Endothelial cell of umbilical vein (primary cell): ENCODE measurements around the gene SLC29A3. TPM values are rescaled to one million over a fixed set of nuclear protein-coding genes. Genes with fewer than 3 reads are reported as not detected.

Source experiments
- BruUV-seq: library from RNA; stranded (reverse); fragments of 400-500 nt; replicated peaks from 2 replicates; lab custom pipeline; 2021; lab: Mats Ljungman, UMichigan
- CTCF ChIA-PET: fragments of 300-600, 350-600 bp; sonication (Branson Sonifier 250); formaldehyde crosslinking; loops from one replicate; lab custom pipeline; 2021; ENCODE audit warnings: antibody characterized with exemption, inconsistent platforms; lab: Charles Lee
- POLR2A ChIA-PET: fragments of 300-600, 350-600 bp; sonication (Branson Sonifier 250); formaldehyde crosslinking; loops from one replicate; lab custom pipeline; 2021; ENCODE audit warnings: antibody characterized with exemption, inconsistent platforms; lab: Charles Lee
- DNase-seq: peaks from one replicate; pipeline ENCODE4 v3.0.0-alpha.2; 2011; ENCODE audit warnings: low read depth, low spot score
- FAIRE-seq: peaks from 2 replicates; lab custom pipeline; 2011; peaks lifted over from hg19 to GRCh38; lab: Jason Lieb, UNC
- H2AFZ ChIP-seq: 2 replicates; pipeline ENCODE4 v1.6.0; 2012; ENCODE audit warnings: low read depth, low read length, control low read depth, inconsistent platforms
- H3K27ac ChIP-seq: 2 replicates; pipeline ENCODE4 v1.5.1; 2011; ENCODE audit warnings: low read depth, mild to moderate bottlenecking, control low read depth, low read length, moderate library complexity; ENCODE audit not compliant: insufficient read depth
- H3K27me3 ChIP-seq, 2 experiments: 2 replicates each; pipeline versions ENCODE4 v1.6.0 to v1.6.1; 2011; ENCODE audit warnings: low read length in 2 of 2, mixed read lengths in 1 of 2; ENCODE audit not compliant: control insufficient read depth in 2 of 2, insufficient read depth in 2 of 2
- H3K36me3 ChIP-seq, 2 experiments: 2 replicates in 1 of 2; 3 replicates in 1 of 2; pipeline ENCODE4 v1.5.1; 2011; ENCODE audit warnings: low read length in 2 of 2, mild to moderate bottlenecking in 1 of 2, moderate library complexity in 1 of 2; ENCODE audit not compliant: control insufficient read depth in 2 of 2, insufficient read depth in 2 of 2; ENCODE audit errors: extremely low read depth in 1 of 2
- H3K4me1 ChIP-seq: 3 replicates; pipeline ENCODE4 v1.5.1; 2011; ENCODE audit warnings: mild to moderate bottlenecking, low read length; ENCODE audit not compliant: control insufficient read depth, insufficient read depth; ENCODE audit errors: extremely low read depth
- H3K4me2 ChIP-seq: 2 replicates; pipeline ENCODE4 v1.6.1; 2011; ENCODE audit warnings: low read length, control low read depth, mixed read lengths; ENCODE audit not compliant: insufficient read depth
- H3K4me3 ChIP-seq, 3 experiments: fragments of 200-600 bp in 1 of 3; sonication (generic), shearing (Covaris generic) in 1 of 3; replicated peaks in 1 of 3; 2 replicates each; pipeline ENCODE4 v1.5.1; 2011 to 2016; ENCODE audit warnings: control low read depth in 3 of 3, low read length in 3 of 3, mild to moderate bottlenecking in 2 of 3, inconsistent platforms in 1 of 3, low read depth in 1 of 3, moderate library complexity in 1 of 3; ENCODE audit not compliant: insufficient read depth in 1 of 3
- H3K79me2 ChIP-seq: 2 replicates; pipeline ENCODE4 v1.6.0; 2012; ENCODE audit warnings: low read length, inconsistent platforms; ENCODE audit not compliant: control insufficient read depth, insufficient read depth
- H3K9ac ChIP-seq: replicated peaks from 2 replicates; pipeline ENCODE3; 2011; ENCODE audit warnings: low read length, control low read depth; ENCODE audit not compliant: insufficient read depth; ENCODE audit errors: extremely low read depth
- H3K9me1 ChIP-seq: replicated peaks from 3 replicates; pipeline ENCODE4 v1.6.0; 2011; ENCODE audit warnings: mild to moderate bottlenecking, low read length; ENCODE audit not compliant: control insufficient read depth, insufficient read depth; ENCODE audit errors: extremely low read depth
- H3K9me3 ChIP-seq: replicated peaks from 2 replicates; pipeline ENCODE4 v1.5.1; 2012; ENCODE audit warnings: low read length, inconsistent platforms; ENCODE audit not compliant: control insufficient read depth, insufficient read depth
- H4K20me1 ChIP-seq: replicated peaks from 2 replicates; pipeline ENCODE3; 2011; ENCODE audit warnings: mild to moderate bottlenecking, low read length; ENCODE audit not compliant: control insufficient read depth, insufficient read depth; ENCODE audit errors: extremely low read depth
- FOS ChIP-seq: IDR thresholded peaks from 2 replicates; pipeline ENCODE4 v1.6.1; 2011; ENCODE audit warnings: mild to moderate bottlenecking, low read length, moderate library complexity, borderline replicate concordance; ENCODE audit not compliant: insufficient read depth
- JUN ChIP-seq: IDR thresholded peaks from 2 replicates; pipeline ENCODE4 v1.6.1; 2011; ENCODE audit warnings: borderline replicate concordance, low read depth; ENCODE audit not compliant: insufficient read length, insufficient read depth
- POLR2A ChIP-seq: IDR thresholded peaks from 2 replicates; pipeline ENCODE4 v1.6.1; 2012; ENCODE audit warnings: low read depth, mild to moderate bottlenecking, control low read depth, low read length
- POLR2AphosphoS5 ChIP-seq: IDR thresholded peaks from 2 replicates; pipeline ENCODE4 v1.6.1; 2012; ENCODE audit warnings: low read depth, mild to moderate bottlenecking, control low read depth, low read length, moderate library complexity; ENCODE audit not compliant: insufficient read depth
- dilution Hi-C: fragments of 300-500 bp; cut with MboI; formaldehyde crosslinking; loops from one replicate; pipeline ENCODE4 v1.15.0; 2019; ENCODE audit warnings: low sequenced_read_pairs; ENCODE audit not compliant: extremely low pct_ligation_motif_present
- intact Hi-C: fragments of 100-400 bp; cut with micrococcal nuclease; formaldehyde crosslinking; loops from one replicate; pipeline ENCODE4 v1.10.0; 2022
- polyA plus RNA-seq, 4 experiments: library from polyadenylated mRNA; depleted of rRNA in 3 of 4; stranded (reverse) in 3 of 4; unstranded in 1 of 4; fragments of >200 nt; gene quantifications; 2 replicates each; pipeline versions ENCODE4 v1.2.1 to v1.2.3, GENCODE V29; 2011 to 2012; ENCODE audit warnings: missing spikeins in 1 of 4
- total RNA-seq: library from RNA; stranded (reverse); gene quantifications from 2 replicates; pipeline ENCODE4 v1.2.3, GENCODE V29; 2021
- TF ChIP-seq, protein P1 (sequence below), 2 donors: IDR thresholded peaks; 1 replicate in 1 of 2; 2 replicates in 1 of 2; pipeline ENCODE4 v1.5.1; 2011; ENCODE audit warnings: low read length in 2 of 2, mild to moderate bottlenecking in 2 of 2, moderate library complexity in 2 of 2, control low read depth in 1 of 2, inconsistent platforms in 1 of 2, low read depth in 1 of 2; ENCODE audit not compliant: insufficient read depth in 1 of 2; ENCODE audit errors: extremely low read depth in 1 of 2
- TF ChIP-seq, protein P2 (sequence below): IDR thresholded peaks from 2 replicates; pipeline ENCODE4 v1.6.1; 2011; ENCODE audit not compliant: insufficient read depth, insufficient read length

Gene SLC29A3
- total and polyA plus RNA-seq, 2 donors (not counting 3 experiments of a cell fraction or from before 2014, with no cell fraction given) = 5.0 to 9.1 TPM

DNA sequence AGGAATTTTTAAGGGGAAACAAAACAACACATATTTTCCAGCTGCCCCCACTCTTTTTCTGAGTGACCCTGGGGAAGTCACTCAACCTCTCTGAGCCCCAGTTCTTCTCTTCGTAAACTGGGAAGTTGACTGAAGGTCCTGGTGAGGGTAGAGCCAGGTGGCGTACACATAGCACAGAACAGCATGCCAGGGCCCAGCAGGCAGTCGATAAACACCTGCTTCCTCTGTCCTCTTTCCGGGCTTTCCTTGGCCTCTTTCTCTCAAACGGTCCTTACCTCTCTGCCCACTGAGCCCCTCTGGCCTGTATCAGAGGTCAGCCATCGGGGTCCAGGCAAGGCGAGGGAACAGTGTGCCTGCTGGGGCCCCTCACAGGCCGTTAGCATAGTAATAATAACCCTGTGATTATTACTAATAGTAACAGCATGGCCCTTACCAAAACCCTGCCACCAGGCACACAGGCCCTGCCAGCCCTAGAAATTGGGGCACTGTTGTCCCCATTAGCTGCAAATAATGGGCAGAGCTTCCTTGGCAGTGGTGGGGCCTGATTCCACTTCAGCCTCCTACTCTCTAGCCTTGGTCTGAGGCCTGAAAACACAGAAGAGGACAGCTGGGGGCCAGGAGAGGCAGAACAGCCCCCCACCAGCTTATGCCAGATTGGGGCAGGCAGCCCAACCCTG lies 37.3 kb upstream of the SLC29A3 start:
- intact Hi-C loops (no loop called here), dilution Hi-C loops (no loop called here)
- TF ChIP-seq, protein P1, sequence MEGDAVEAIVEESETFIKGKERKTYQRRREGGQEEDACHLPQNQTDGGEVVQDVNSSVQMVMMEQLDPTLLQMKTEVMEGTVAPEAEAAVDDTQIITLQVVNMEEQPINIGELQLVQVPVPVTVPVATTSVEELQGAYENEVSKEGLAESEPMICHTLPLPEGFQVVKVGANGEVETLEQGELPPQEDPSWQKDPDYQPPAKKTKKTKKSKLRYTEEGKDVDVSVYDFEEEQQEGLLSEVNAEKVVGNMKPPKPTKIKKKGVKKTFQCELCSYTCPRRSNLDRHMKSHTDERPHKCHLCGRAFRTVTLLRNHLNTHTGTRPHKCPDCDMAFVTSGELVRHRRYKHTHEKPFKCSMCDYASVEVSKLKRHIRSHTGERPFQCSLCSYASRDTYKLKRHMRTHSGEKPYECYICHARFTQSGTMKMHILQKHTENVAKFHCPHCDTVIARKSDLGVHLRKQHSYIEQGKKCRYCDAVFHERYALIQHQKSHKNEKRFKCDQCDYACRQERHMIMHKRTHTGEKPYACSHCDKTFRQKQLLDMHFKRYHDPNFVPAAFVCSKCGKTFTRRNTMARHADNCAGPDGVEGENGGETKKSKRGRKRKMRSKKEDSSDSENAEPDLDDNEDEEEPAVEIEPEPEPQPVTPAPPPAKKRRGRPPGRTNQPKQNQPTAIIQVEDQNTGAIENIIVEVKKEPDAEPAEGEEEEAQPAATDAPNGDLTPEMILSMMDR (IDR thresholded peaks at IDR 0.05; ENCODE audit: extremely low read depth in 1 of 2, insufficient read depth in 1 of 2, low read depth in 1 of 2, low read length in 2 of 2) = no peak
- no peak for TF ChIP-seq FOS
- no peak for TF ChIP-seq JUN
- H3K4me3 ChIP-seq = no peak overlapping the region
- H3K4me2 ChIP-seq = no peak overlapping the region
- no peaks in the 10 kb centered on the region for H4K20me1 ChIP-seq
- H3K4me1 ChIP-seq = no peaks in the 10 kb centered on the region
- no peak for FAIRE-seq
- no TSS peak for BruUV-seq
- CTCF ChIA-PET = interaction anchor here (1.4 to 7.6 kb wide), 6 partner anchors 11 to 379 kb away, joined by 3 to 97 read pairs (median 4); no protein-coding TSS in a partner anchor
- no peak overlapping the region for H3K9ac ChIP-seq
- H3K36me3 ChIP-seq = no peaks in the 10 kb centered on the region
- no peak for DNase-seq
- H3K27ac ChIP-seq = no peak overlapping the region
- no peak overlapping the region for H2AFZ ChIP-seq
- no peaks in the 10 kb centered on the region for H3K27me3 ChIP-seq
- H3K9me1 ChIP-seq = no peaks in the 10 kb centered on the region
- no peaks in the 10 kb centered on the region for H3K9me3 ChIP-seq
- POLR2A ChIA-PET = no interaction called here
- H3K79me2 ChIP-seq = no peaks in the 10 kb centered on the region

DNA sequence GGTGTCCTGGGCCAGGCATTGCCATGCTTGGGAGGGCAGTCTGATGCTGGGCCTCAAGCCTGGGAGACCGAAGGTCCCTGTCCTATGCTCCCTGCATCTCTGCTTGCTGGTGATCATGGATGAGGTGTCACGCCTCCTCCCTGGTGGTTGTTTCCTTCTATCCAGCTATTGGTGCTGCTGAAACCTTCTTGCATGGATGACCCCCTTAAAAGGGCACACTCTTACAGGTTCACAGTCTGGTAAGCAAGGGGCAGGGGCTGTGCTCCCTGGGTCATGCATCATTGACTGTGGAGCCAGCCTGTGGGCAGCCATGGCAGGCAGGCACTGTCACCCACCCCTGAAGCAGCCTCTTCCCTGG lies 36.8 kb upstream of the SLC29A3 start:
- Histone ChIP-seq H3K4me2 (no peak overlapping the region), H3K36me3 (no peaks in the 10 kb centered on the region), H3K9ac (no peak overlapping the region), H3K4me1 (no peaks in the 10 kb centered on the region), H2AFZ (no peak overlapping the region), H3K9me1 (no peaks in the 10 kb centered on the region), H3K27ac (no peak overlapping the region), H3K4me3 (no peak overlapping the region), H3K27me3 (no peaks in the 10 kb centered on the region), H3K79me2 (no peaks in the 10 kb centered on the region), H4K20me1 (no peaks in the 10 kb centered on the region), H3K9me3 (no peaks in the 10 kb centered on the region)
- CTCF ChIA-PET = interaction anchor here (1.4 to 7.6 kb wide), 4 partner anchors 12 to 380 kb away, joined by 3 to 97 read pairs (median 43); no protein-coding TSS in a partner anchor
- intact Hi-C loops (no loop called here), dilution Hi-C loops (no loop called here)
- no peak for TF ChIP-seq POLR2A
- TF ChIP-seq POLR2AphosphoS5 = no peak
- TF ChIP-seq, protein P2, sequence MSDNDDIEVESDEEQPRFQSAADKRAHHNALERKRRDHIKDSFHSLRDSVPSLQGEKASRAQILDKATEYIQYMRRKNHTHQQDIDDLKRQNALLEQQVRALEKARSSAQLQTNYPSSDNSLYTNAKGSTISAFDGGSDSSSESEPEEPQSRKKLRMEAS = no peak
- POLR2A ChIA-PET = no interaction called here
- DNase-seq (no peak), FAIRE-seq (no peak)
- BruUV-seq = no TSS peak
